HG03469 (cell line): ENCODE data around the gene TMEM204.

Experiments
- ATAC-seq: cut with Tn5 transposase; IDR thresholded peaks from one replicate; pipeline ENCODE4 v1.9.1; 2021; ENCODE audit warnings: mild to moderate bottlenecking, moderate library complexity, moderate number of reproducible peaks; ENCODE audit not compliant: unreplicated experiment

Gene TMEM204

DNA sequence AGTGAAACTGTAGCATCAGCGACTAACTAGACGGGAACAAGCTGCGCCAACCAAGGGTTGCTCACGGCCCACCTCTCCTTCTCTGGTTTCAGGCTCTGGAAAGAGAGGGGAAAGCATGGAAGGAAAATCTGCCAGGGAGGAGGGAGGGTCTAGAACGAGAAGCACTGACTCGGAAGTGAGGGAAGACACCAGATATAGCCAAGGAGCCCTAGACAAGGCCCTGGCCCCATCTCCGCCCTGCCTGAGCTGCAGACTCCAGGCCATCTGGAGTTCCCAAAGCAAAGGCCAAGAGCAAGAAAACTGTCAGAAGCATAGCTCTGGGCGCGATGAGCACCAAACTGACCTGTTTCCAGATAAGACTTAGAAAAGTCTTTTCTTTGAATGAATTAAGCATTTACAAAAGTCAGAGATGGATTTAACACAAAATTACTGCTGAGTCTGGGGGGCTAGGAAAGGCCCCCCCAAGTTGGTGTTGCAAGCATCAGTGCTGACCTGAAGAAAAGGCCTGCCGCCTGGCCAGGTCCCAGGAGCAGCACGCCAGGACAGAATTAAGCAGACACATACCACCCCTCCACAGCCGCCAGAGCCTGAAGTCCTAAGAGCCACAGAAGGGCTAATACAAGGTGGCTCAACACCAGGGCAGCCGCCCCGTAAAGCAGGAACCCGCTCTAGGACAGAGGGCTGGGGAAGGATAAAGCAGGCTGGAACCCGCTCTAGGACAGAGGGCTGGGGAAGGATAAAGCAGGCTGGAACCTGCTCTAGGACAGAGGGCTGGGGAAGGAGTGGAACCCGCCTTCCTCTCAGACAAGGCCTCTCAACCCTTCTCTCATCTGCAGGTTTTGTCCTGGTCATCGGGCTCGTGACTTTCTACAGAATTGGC is 20.7 kb downstream of the TMEM204 start:
- ATAC-seq, result no peak

- ATAC-seq, result no peak
These were observed 21.5 kb downstream of the TMEM204 start for GRCh38 chr16:1554826-1555445.

DNA sequence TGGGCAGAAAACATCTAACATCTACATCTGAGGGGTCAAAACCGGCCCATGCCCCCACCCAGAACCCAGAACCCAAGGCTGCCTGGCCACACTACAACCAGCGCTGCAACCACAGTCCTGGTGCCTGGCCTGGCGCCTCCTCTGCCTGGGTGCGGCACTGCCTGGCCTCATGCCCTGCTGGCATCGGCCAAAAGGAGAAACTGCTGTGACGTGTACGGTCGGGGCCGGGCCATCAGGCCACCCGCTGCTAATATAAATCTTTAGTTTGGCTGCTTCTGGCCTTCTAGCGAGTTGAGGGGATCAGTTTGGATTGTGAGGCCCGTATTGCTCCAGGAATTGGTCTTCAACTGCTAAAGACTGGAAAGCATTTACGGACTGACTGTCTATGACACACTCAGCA is 22.8 kb downstream of the TMEM204 start:
- ATAC-seq, result no peak

DNA sequence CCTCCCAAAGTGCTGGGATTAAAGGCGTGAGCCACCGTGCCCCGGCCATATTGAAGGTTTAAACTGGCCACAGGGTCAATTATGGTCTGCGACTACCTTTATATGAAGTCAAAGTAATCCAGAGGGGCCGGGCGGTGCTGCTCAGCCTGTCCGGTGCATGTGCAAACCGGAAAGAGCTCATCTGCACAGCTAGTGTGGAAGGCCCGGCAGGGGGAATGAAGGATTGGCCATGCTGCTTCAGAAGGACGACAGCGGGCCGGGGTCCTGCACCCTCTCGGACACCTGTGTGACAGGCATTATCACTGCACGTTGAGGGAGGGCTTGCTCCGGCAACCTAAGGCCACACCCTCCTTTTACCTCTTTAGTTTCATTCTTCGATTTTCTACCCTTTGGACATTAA is 23.6 kb downstream of the TMEM204 start:
- no peak for ATAC-seq

DNA sequence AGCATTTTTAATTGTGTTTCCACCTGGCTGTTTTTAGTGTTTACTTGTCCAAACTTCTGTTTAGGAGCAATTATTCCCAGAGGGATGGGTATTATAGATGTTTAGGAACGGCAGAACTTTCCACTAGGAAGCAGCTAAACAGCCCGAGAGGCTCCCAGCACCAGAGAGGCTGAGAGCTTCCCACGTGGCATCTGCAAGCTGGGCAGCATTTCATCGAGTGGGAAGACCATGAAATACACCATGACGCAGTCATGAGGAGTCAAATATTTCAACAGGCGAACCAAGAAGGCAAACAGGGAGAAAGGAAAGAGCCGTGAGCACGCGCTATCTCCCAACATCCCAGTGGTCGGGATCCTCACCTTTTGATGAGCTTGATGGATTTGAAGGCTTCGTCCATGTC is 24.1 kb downstream of the TMEM204 start:
- ATAC-seq, result no peak

GRCh38 chr16:1559446-1559975 is 26.0 kb downstream of the TMEM204 start:
- ATAC-seq, result no peak

- ATAC-seq, result no peak
These were observed 26.7 kb downstream of the TMEM204 start for GRCh38 chr16:1560153-1560552.

- ATAC-seq, result no peak
These were observed 27.4 kb downstream of the TMEM204 start for GRCh38 chr16:1560866-1561265.

- no peak for ATAC-seq
These were observed 27.8 kb downstream of the TMEM204 start for GRCh38 chr16:1561266-1561665.

- no peak for ATAC-seq
These were observed 28.4 kb downstream of the TMEM204 start for GRCh38 chr16:1561836-1562235.

GRCh38 chr16:1563786-1564185 is 30.3 kb downstream of the TMEM204 start:
- no peak for ATAC-seq

- no peak for ATAC-seq
These were observed 30.9 kb downstream of the TMEM204 start for GRCh38 chr16:1564325-1564724.

GRCh38 chr16:1565083-1565805 is 31.8 kb downstream of the TMEM204 start:
- ATAC-seq, result no peak

DNA sequence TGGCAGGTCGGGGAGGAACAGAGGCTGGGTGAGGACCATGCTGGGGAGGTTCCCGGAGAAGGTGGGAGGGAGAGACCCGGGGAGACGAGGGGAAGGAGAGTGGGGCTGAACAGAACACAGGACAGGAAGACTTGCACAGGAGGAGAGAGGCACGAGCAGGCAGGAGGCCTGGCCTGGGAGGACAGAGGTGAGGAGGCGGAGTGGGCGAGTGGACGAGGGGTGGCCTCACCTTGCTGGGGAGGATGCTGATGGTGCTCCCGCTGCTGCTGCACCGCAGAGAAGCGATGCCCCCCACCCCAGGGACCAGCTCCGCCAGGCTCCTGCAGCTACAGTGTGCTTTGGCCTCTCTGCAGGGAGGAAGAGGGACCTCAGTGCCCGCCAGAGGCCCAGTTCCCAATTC is 34.5 kb downstream of the TMEM204 start:
- no peak for ATAC-seq

- no peak for ATAC-seq
These were observed 37.7 kb downstream of the TMEM204 start for GRCh38 chr16:1571012-1571671.

DNA sequence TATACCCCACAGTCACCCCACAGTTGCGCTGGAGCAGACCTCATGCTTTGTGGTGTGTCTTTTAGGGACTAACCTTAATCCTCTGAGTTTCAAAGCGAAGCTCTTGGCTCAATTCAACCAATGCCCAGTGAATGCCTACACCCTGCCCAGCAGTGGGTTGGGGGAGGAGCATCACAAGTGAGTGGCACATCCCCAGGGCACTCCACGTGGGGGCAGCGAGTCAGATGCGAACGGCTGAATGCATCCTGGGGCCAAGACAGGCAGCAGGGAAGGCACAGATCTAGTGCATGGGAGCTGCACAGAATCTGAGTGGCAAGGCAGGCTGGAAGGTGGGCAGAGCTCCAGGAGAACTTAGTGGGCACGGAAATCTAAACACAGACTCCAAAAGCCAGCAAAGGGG is 39.2 kb downstream of the TMEM204 start:
- ATAC-seq, result no peak

- no peak for ATAC-seq
These were observed 39.8 kb downstream of the TMEM204 start for GRCh38 chr16:1573301-1573700.

GRCh38 chr16:1575578-1575977 is 42.1 kb downstream of the TMEM204 start:
- ATAC-seq, result no peak

DNA sequence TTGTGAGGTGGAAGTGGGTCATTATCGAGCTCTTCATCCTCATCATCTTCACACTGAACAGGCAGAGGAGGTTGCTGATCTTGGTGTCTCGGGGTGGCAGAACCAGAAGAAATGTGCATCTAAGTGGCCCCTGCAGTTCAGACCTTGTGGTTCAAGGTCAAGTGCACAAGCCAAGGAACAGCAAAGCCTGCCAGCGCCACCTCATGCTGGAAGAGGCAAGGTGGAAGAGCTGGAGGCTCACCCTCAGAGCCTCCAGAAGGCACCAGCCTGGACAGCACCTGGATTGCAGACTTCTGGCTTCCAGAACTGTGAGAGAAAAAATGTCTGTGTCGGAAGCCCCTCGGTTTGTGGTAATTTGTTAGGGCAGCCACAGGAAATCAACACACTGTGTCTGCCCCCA is 45.7 kb downstream of the TMEM204 start:
- no peak for ATAC-seq

- ATAC-seq, result no peak
These were observed 46.8 kb downstream of the TMEM204 start for GRCh38 chr16:1580256-1580655.

- no peak for ATAC-seq
These were observed 47.5 kb downstream of the TMEM204 start for GRCh38 chr16:1580956-1581355.
